Upper lobe of left lung (tissue), 4 donors: ENCODE data around the gene CXCL3.

Experiments used
- EP300 ChIP-seq, 4 donors: sonication (generic); formaldehyde crosslinking; IDR thresholded peaks; one replicate each; pipeline ENCODE4 v1.5.1; 2017; ENCODE audit warnings: antibody characterized with exemption in 4 of 4, control low read depth in 2 of 4
- POLR2A ChIP-seq, 4 donors: fragments of 450-650 bp; IDR thresholded peaks; one replicate each; pipeline ENCODE4 v1.5.1; 2016 to 2017; ENCODE audit warnings: antibody characterized with exemption in 4 of 4, mild to moderate bottlenecking in 2 of 4
- POLR2AphosphoS5 ChIP-seq, 2 donors: sonication (generic); formaldehyde crosslinking; IDR thresholded peaks; one replicate each; pipeline ENCODE4 v1.5.1; 2017; ENCODE audit warnings: antibody characterized with exemption in 2 of 2
- TF ChIP-seq, protein P1 (sequence below), 6 experiments: fragments of 450-650 bp in 4 of 6; fragments of 200-600 bp in 2 of 6; sonication (generic) in 2 of 6; IDR thresholded peaks; one replicate each; pipeline ENCODE4 v1.5.1; 2016 to 2019; ENCODE audit warnings: antibody characterized with exemption in 6 of 6

GRCh38 chr4:74004668-74005067 is 33.8 kb downstream of the CXCL3 start:
- TF ChIP-seq, protein P1, sequence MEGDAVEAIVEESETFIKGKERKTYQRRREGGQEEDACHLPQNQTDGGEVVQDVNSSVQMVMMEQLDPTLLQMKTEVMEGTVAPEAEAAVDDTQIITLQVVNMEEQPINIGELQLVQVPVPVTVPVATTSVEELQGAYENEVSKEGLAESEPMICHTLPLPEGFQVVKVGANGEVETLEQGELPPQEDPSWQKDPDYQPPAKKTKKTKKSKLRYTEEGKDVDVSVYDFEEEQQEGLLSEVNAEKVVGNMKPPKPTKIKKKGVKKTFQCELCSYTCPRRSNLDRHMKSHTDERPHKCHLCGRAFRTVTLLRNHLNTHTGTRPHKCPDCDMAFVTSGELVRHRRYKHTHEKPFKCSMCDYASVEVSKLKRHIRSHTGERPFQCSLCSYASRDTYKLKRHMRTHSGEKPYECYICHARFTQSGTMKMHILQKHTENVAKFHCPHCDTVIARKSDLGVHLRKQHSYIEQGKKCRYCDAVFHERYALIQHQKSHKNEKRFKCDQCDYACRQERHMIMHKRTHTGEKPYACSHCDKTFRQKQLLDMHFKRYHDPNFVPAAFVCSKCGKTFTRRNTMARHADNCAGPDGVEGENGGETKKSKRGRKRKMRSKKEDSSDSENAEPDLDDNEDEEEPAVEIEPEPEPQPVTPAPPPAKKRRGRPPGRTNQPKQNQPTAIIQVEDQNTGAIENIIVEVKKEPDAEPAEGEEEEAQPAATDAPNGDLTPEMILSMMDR (IDR thresholded peaks at IDR 0.05), result no peak
- no peak for TF ChIP-seq POLR2AphosphoS5 (IDR thresholded peaks at IDR 0.05)
- TF ChIP-seq POLR2A (IDR thresholded peaks at IDR 0.05), result no peak
- no peak for TF ChIP-seq EP300 (IDR thresholded peaks at IDR 0.05)
